Progenitor cell of endocrine pancreas (in vitro differentiated cells): ENCODE results near the gene ALDH8A1. TPM values are rescaled to one million over a fixed set of nuclear protein-coding genes. Genes with fewer than 3 reads are reported as not detected.

ENCODE experiments used
- DNase-seq: peaks from one replicate; pipeline ENCODE4 v3.0.0; 2021; ENCODE audit warnings: low spot score; ENCODE audit not compliant: unreplicated experiment
- H3K27ac Mint-ChIP-seq: 2 replicates; pipeline ENCODE4 v1.8.0; 2021; ENCODE audit warnings: mild to moderate bottlenecking, moderate library complexity, mixed read lengths
- H3K27me3 Mint-ChIP-seq: 2 replicates; pipeline ENCODE4 v1.8.0; 2021; ENCODE audit warnings: mixed read lengths
- H3K36me3 Mint-ChIP-seq: 2 replicates; pipeline ENCODE4 v1.8.0; 2022; ENCODE audit warnings: mixed read lengths; ENCODE audit not compliant: insufficient read depth
- H3K4me1 Mint-ChIP-seq: 2 replicates; pipeline ENCODE4 v1.8.0; 2021; ENCODE audit warnings: low read depth, mixed read lengths
- H3K4me3 Mint-ChIP-seq: 2 replicates; pipeline ENCODE4 v1.8.0; 2021; ENCODE audit warnings: low read depth, mild to moderate bottlenecking, moderate library complexity, mixed read lengths
- H3K9me3 Mint-ChIP-seq: 2 replicates; pipeline ENCODE4 v1.8.0; 2021; ENCODE audit warnings: low read depth, mixed read lengths
- total RNA-seq: library from RNA; stranded (reverse); gene quantifications from 2 replicates; pipeline ENCODE4 v1.2.1, GENCODE V29; 2021
- TF ChIP-seq, protein P1 (sequence below): fragments of 200-600 bp; sonication (generic); IDR thresholded peaks from one replicate; pipeline ENCODE4 v1.5.0; 2021; ENCODE audit warnings: antibody characterized with exemption, mild to moderate bottlenecking; ENCODE audit not compliant: unreplicated experiment

ALDH8A1 gene
- total RNA-seq, 1 donor from 2014 or later = 1.5 TPM

DNA sequence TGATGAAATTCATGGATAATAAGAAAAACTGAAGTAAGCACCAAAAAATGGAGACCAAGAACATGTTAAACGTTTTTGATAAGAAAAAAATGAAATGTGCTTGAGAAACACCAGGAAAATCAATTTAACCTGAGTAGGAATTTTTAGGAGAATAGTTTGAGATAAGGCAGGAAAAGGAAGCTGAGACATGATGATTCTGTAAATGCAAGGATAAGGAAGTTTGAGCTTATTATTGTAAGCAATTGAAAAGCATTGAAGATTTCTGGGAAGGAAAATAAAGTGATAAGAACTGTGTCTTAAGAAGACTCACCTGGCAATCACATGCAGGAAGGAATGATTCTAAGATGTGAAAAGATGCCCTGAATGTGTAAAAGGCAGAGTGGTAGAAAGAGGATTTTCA is 66.6 kb downstream of the ALDH8A1 start:
- peaks cover 3% of the 10 kb centered on the region for H3K9me3 Mint-ChIP-seq
- peaks cover 4% of the 10 kb centered on the region for H3K27me3 Mint-ChIP-seq
- no peak overlapping the region for H3K27ac Mint-ChIP-seq
- no peak overlapping the region for H3K4me3 Mint-ChIP-seq
- no peaks in the 10 kb centered on the region for H3K36me3 Mint-ChIP-seq
- TF ChIP-seq, protein P1, sequence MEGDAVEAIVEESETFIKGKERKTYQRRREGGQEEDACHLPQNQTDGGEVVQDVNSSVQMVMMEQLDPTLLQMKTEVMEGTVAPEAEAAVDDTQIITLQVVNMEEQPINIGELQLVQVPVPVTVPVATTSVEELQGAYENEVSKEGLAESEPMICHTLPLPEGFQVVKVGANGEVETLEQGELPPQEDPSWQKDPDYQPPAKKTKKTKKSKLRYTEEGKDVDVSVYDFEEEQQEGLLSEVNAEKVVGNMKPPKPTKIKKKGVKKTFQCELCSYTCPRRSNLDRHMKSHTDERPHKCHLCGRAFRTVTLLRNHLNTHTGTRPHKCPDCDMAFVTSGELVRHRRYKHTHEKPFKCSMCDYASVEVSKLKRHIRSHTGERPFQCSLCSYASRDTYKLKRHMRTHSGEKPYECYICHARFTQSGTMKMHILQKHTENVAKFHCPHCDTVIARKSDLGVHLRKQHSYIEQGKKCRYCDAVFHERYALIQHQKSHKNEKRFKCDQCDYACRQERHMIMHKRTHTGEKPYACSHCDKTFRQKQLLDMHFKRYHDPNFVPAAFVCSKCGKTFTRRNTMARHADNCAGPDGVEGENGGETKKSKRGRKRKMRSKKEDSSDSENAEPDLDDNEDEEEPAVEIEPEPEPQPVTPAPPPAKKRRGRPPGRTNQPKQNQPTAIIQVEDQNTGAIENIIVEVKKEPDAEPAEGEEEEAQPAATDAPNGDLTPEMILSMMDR = no peak
- no peak for DNase-seq
- H3K4me1 Mint-ChIP-seq = no peaks in the 10 kb centered on the region

DNA sequence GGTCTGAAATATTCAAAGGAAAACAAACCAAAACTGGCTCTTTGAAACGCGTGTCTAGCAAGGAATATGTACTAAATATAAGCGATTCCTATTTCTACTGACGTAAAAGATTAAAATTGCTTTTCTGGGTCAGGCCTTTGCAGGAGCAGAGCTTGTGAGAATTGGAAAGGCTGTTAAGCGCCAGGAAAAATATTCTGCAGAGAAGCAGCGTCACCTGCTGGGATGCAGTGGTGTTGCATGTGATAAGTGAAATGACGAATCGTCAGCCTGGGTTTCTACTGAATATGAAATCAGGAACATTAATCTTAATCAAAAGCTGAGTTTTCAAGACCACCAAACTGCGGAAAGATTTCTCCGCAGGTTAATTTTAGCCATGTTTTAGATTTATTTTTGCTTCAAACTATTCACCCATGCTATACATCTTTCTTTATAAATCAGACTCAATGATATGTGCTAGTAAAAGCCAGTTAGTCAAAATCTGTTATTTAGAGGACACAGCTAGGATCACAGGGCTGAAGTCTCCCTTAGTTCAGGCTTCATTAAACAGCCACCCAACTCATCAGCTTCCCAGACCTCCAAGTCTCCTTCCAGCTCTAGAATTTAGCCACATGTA is 67.4 kb downstream of the ALDH8A1 start:
- Mint-ChIP-seq H3K4me3 (no peak overlapping the region), H3K27me3 (peaks cover 4% of the 10 kb centered on the region), H3K9me3 (peaks cover 3% of the 10 kb centered on the region), H3K27ac (no peak overlapping the region), H3K36me3 (no peaks in the 10 kb centered on the region), H3K4me1 (peaks cover 4% of the 10 kb centered on the region)
- peak; percentile 43 for DNase-seq
- TF ChIP-seq, protein P1 = peak; percentile 98

DNA sequence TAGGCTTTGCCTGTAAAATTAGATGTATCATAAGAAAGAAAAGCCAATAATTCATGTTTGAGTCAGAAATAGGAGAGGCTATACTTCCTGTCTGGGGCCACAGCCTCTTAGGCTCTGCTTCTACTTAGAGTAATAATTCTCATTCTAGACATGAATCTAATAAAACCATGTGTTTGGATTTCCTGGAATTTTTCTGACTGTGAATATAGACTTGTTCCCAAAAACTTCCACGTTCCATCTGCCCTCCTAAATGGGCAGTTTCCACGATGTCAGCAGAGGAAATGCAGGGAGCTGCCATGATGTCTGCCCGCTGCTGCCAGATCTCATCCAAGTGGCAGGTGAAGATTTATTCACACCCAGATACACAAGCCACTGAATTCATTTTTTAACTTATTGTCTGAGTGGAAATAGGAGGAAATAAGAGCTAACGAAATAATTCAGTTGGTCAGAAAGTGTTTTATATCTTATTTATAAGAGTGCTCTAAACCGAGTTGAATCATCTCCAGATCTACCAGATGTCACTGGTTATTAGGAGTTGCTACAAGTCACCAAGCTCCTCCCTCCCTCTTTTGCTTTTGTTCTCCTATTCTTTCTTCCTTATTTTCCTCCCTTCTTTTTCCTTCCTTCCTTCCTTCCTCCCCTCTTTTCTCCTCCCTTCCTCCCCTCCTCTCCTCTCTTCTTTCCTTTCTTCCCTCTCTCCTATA is 69.3 kb downstream of the ALDH8A1 start:
- DNase-seq = no peak
- Mint-ChIP-seq H3K27me3 (peaks cover 4% of the 10 kb centered on the region), H3K36me3 (no peaks in the 10 kb centered on the region), H3K4me1 (peaks cover 4% of the 10 kb centered on the region), H3K27ac (peak overlapping the region; percentile 67), H3K4me3 (no peak overlapping the region), H3K9me3 (peaks cover 4% of the 10 kb centered on the region)
- TF ChIP-seq, protein P1 = no peak

DNA sequence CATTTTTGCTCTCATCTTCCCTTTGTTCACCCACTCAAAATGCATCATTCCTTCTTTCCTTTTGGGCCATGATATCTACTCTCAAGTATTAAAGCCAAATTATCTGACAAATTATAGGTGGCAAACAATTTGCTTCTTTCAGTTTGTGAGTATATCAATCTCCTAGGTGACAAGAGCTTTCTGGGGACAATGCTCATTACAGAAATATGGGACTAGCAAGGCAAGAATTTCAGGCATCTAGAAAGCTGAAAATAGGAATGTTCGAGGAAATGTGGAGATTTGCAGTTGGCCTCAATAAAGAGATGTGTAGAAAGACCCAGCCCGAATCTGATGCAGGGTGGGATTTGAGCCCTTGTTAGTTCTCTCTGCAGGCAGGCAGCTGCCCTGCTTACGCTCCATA is 71.8 kb downstream of the ALDH8A1 start:
- H3K27ac Mint-ChIP-seq = no peak overlapping the region
- DNase-seq = no peak
- H3K4me3 Mint-ChIP-seq = no peak overlapping the region
- H3K4me1 Mint-ChIP-seq = peaks cover 4% of the 10 kb centered on the region
- peaks cover under 1% of the 10 kb centered on the region for H3K27me3 Mint-ChIP-seq
- H3K36me3 Mint-ChIP-seq = peaks cover 2% of the 10 kb centered on the region
- TF ChIP-seq, protein P1 = no peak
- H3K9me3 Mint-ChIP-seq = peaks cover 8% of the 10 kb centered on the region

DNA sequence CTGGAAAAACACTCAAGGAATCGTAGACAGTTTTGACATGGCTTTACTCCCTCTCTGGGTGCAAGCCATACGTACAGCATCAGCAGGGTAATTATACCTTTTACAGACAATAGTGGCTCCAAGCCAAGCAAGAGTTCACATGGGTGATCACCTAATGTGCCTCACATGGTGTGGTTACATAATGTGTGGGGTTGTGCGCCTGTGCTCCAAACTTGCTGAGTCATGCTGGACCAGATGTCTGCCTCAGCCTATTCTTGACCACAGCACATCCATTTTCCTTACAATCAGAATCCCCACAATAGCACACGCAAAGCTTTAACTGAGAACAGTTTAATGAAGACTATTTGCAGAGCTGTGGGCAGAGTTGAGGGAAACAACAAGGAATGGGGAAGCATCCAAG is 74.5 kb downstream of the ALDH8A1 start:
- no peak for DNase-seq
- peaks cover 2% of the 10 kb centered on the region for H3K36me3 Mint-ChIP-seq
- H3K9me3 Mint-ChIP-seq = peaks cover 8% of the 10 kb centered on the region
- H3K27ac Mint-ChIP-seq = no peak overlapping the region
- H3K27me3 Mint-ChIP-seq = no peaks in the 10 kb centered on the region
- H3K4me1 Mint-ChIP-seq = peaks cover 4% of the 10 kb centered on the region
- TF ChIP-seq, protein P1 = no peak
- no peak overlapping the region for H3K4me3 Mint-ChIP-seq
